Measurements from ENCODE around the gene ZMYND10. TPM values are rescaled to one million over a fixed set of nuclear protein-coding genes. Genes with fewer than 3 reads are reported as not detected.

ZMYND10 gene
- total and polyA plus RNA-seq, 5 donors from 2014 or later = 0.09 to 1.6 TPM; not detected in 3

DNA sequence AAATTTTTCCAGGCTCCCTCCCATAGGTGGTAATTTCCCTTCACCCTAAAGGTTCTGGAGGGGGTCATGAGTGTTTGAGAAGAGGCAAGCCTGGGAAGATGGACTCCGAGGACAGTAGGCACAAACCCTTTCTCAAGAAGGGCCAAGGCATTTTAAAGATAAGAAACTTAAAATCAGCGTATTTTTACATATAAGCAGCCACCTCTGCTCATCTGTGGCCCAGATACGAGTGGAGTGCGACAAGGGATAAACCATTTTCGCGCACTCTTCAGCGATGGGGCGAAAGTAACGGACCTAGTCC, 5.4 kb downstream of the ZMYND10 start:
- peaks cover 20 to 73% (median 39%) of the 10 kb centered on the region in 4 donors for H3K4me1 Mint-ChIP-seq
- peak overlapping the region; percentile 83 for H3K4me3 ChIP-seq (ENCODE audit: low read depth, low read length)
- H3K9me3 ChIP-seq (ENCODE audit: control insufficient read depth in 2 of 2, low read length in 2 of 2) = no peaks in the 10 kb centered on the region
- peaks cover 67% of the 10 kb centered on the region for H3K4me1 ChIP-seq (ENCODE audit: control insufficient read depth, insufficient read depth, low read length, poor library complexity, severe bottlenecking)
- H3K36me3 ChIP-seq (ENCODE audit: control insufficient read depth, insufficient read depth, low read length) = no peaks in the 10 kb centered on the region
- no peak for DNase-seq
- H3K27me3 ChIP-seq (ENCODE audit: control insufficient read depth, insufficient read depth, low read length) = no peaks in the 10 kb centered on the region
- peak overlapping the region; percentile 90 to 97 (median 94) for H3K4me3 Mint-ChIP-seq
- no peaks in the 10 kb centered on the region for H3K27me3 Mint-ChIP-seq
- H3K9me3 Mint-ChIP-seq = peaks cover 0 to 3% (median 0%) of the 10 kb centered on the region in 7 donors
- peak overlapping the region; percentile 90 to 98 (median 93) for H3K27ac Mint-ChIP-seq
- peak overlapping the region; percentile 81 for H3K27ac ChIP-seq (ENCODE audit: insufficient read depth, low read length, poor library complexity, severe bottlenecking)
- no peaks in the 10 kb centered on the region for H3K36me3 Mint-ChIP-seq
- ATAC-seq (ENCODE audit: low read depth in 2 of 2) = no peak

DNA sequence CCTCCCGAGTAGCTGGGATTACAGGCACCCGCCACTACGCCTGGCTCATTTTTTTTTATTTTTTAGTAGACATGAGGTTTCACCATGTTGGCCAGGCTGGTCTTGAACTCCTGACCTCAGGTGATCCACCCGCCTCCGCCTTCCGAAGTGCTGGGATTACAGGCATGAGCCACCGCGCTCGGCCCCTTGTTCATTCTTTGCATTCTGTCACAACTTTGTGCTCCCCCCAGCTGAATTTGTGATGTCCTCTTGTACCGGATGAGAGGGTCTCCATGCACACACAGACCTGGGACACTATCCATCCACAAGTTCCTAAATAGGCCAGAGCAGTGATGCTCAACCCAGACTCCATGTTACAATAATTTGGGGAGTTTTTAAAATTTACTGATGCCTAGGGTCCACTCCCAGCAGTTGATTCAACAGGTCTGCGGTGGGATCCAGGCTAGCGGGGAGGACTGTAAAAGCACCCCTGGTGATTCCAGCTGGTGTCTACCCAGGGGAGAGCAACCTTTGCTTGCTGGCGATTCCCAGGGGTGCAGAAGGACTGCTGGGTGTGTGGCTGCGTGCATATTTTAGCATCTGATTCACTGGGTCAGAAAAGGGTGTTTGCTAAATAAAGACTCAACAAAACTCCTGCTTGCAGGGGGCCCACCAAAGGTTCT, 5.9 kb downstream of the ZMYND10 start:
- Histone ChIP-seq H3K27ac (ENCODE audit: insufficient read depth, low read length, poor library complexity, severe bottlenecking) (peak overlapping the region; percentile 81), H3K36me3 (ENCODE audit: control insufficient read depth, insufficient read depth, low read length) (no peaks in the 10 kb centered on the region), H3K4me1 (ENCODE audit: control insufficient read depth, insufficient read depth, low read length, poor library complexity, severe bottlenecking) (peaks cover 67% of the 10 kb centered on the region), H3K27me3 (ENCODE audit: control insufficient read depth, insufficient read depth, low read length) (no peaks in the 10 kb centered on the region), H3K9me3 (ENCODE audit: control insufficient read depth in 2 of 2, low read length in 2 of 2) (no peaks in the 10 kb centered on the region), H3K4me3 (ENCODE audit: low read depth, low read length) (peak overlapping the region; percentile 83)
- Mint-ChIP-seq H3K27me3 (no peaks in the 10 kb centered on the region), H3K36me3 (no peaks in the 10 kb centered on the region), H3K4me3 (peak overlapping the region; percentile 90 to 97 (median 94)), H3K27ac (peak overlapping the region; percentile 90 to 98 (median 93)), H3K9me3 (peaks cover 0 to 3% (median 0%) of the 10 kb centered on the region in 7 donors), H3K4me1 (peaks cover 20 to 72% (median 40%) of the 10 kb centered on the region in 4 donors)
- ATAC-seq (ENCODE audit: low read depth in 2 of 2) = no peak
- DNase-seq = no peak

- H3K9me3 ChIP-seq (ENCODE audit: control insufficient read depth in 2 of 2, low read length in 2 of 2) = no peaks in the 10 kb centered on the region
- peaks cover 20 to 77% (median 44%) of the 10 kb centered on the region in 4 donors for H3K4me1 Mint-ChIP-seq
- no peaks in the 10 kb centered on the region for H3K27me3 Mint-ChIP-seq
- H3K27ac ChIP-seq (ENCODE audit: insufficient read depth, low read length, poor library complexity, severe bottlenecking) = peak overlapping the region; percentile 96
- no peak for ATAC-seq (ENCODE audit: low read depth in 2 of 2)
- H3K27me3 ChIP-seq (ENCODE audit: control insufficient read depth, insufficient read depth, low read length) = no peaks in the 10 kb centered on the region
- H3K4me3 ChIP-seq (ENCODE audit: low read depth, low read length) = peak overlapping the region; percentile 88
- peak overlapping the region; percentile 90 to 97 (median 94) for H3K4me3 Mint-ChIP-seq
- peak overlapping the region; percentile 93 to 98 (median 98) for H3K27ac Mint-ChIP-seq
- H3K36me3 Mint-ChIP-seq = no peaks in the 10 kb centered on the region
- H3K36me3 ChIP-seq (ENCODE audit: control insufficient read depth, insufficient read depth, low read length) = no peaks in the 10 kb centered on the region
- H3K4me1 ChIP-seq (ENCODE audit: control insufficient read depth, insufficient read depth, low read length, poor library complexity, severe bottlenecking) = peaks cover 74% of the 10 kb centered on the region
- DNase-seq = no peak
- peaks cover 0 to 3% (median 0%) of the 10 kb centered on the region in 7 donors for H3K9me3 Mint-ChIP-seq
Observed at GRCh38 chr3:50338965-50339364, 6.6 kb downstream of the ZMYND10 start.

DNA sequence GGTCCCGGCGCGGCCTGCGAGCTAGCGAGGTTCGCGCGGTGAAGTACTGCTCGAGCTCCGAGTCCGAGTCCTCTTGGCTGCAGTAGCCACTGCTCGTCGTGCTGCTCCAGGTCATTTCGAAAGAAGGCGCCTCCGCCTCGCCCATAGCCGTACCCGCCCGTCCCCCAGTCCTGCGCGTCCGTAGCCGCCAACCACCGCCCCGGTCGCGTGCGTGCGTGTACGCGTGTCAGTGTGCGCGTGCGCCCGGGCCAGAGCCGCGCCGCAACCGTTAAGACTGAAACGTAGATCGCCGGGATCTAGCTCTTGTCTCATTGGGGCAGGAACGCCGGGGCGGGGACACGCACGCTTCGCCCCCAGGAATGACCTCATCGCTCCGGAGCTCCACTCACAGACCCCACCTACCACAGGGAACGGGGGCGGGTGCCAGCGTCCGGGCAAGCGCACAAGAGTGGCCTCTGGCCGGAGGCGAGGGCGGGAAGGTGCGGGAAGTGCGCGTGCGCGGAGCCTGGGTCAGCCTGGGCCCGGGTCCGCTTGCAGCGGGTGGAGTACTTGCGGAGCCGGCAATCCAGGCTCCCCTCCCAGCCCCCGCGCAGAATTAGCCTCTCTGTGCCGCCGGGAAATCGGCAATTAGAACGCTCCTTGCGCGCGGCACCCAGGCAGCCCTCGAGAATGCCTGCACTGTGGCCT, 8.2 kb downstream of the ZMYND10 start:
- Mint-ChIP-seq H3K4me3 (peak overlapping the region; percentile 90 to 97 (median 94)), H3K27me3 (no peaks in the 10 kb centered on the region), H3K27ac (peak overlapping the region; percentile 93 to 98 (median 98)), H3K36me3 (no peaks in the 10 kb centered on the region), H3K9me3 (peaks cover 0 to 3% (median 0%) of the 10 kb centered on the region in 7 donors), H3K4me1 (peaks cover 20 to 79% (median 48%) of the 10 kb centered on the region in 4 donors)
- ATAC-seq (ENCODE audit: low read depth in 2 of 2) = peak; percentile 77 to 80
- H3K4me1 ChIP-seq (ENCODE audit: control insufficient read depth, insufficient read depth, low read length, poor library complexity, severe bottlenecking) = peaks cover 78% of the 10 kb centered on the region
- H3K36me3 ChIP-seq (ENCODE audit: control insufficient read depth, insufficient read depth, low read length) = peaks cover 2% of the 10 kb centered on the region
- no peaks in the 10 kb centered on the region for H3K27me3 ChIP-seq (ENCODE audit: control insufficient read depth, insufficient read depth, low read length)
- peak overlapping the region; percentile 96 for H3K27ac ChIP-seq (ENCODE audit: insufficient read depth, low read length, poor library complexity, severe bottlenecking)
- peak; percentile 88 to 99 (median 91) for DNase-seq
- H3K4me3 ChIP-seq (ENCODE audit: low read depth, low read length) = peak overlapping the region; percentile 92
- no peaks in the 10 kb centered on the region for H3K9me3 ChIP-seq (ENCODE audit: control insufficient read depth in 2 of 2, low read length in 2 of 2)

DNA sequence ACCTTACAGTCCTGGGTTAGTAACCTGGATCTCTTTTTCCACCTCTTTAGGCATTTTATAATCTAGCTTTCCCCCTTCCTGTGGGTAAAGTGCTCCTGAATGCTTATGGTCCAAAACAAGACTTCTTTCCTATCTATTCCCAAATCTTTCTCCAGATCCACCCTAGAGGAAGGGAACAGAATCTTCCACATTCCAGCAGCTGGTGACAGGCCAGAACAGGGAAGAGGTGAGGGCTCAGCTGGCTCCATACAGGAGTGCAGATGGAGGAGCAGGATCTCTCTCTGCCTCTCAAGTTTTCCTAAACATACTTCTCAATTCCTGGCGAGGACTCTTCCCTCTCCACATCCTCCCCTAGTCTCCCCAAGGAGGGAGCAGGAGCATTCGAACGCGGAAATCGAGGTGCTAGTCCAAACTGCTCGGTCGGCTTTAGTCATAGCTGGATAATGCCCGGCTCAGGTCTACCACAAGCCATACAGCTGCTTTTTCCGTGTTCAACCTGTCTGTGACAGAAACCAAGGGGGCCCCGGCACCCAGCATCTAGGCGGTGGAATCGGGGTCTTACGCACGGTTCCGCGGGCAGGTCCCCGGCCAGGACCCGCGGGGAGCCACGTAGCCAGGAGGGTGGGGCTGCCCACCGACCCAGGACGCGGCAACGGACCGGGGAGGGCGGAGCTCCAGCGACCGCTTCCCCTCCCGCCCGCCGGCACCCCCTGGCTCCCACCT, 8.9 kb downstream of the ZMYND10 start:
- no peak for DNase-seq

GRCh38 chr3:50334339-50335075, 11.0 kb downstream of the ZMYND10 start:
- Mint-ChIP-seq H3K36me3 (peaks cover 3% of the 10 kb centered on the region), H3K27ac (peak overlapping the region; percentile 93 to 96 (median 93)), H3K4me1 (peaks cover 20 to 67% (median 40%) of the 10 kb centered on the region in 4 donors), H3K9me3 (peaks cover 0 to 3% (median 0%) of the 10 kb centered on the region in 7 donors), H3K4me3 (peak overlapping the region; percentile 69 to 97 (median 87)), H3K27me3 (no peaks in the 10 kb centered on the region)
- Histone ChIP-seq H3K4me1 (ENCODE audit: control insufficient read depth, insufficient read depth, low read length, poor library complexity, severe bottlenecking) (peaks cover 54% of the 10 kb centered on the region), H3K27ac (ENCODE audit: insufficient read depth, low read length, poor library complexity, severe bottlenecking) (peak overlapping the region; percentile 96), H3K9me3 (ENCODE audit: control insufficient read depth in 2 of 2, low read length in 2 of 2) (no peaks in the 10 kb centered on the region), H3K27me3 (ENCODE audit: control insufficient read depth, insufficient read depth, low read length) (no peaks in the 10 kb centered on the region), H3K4me3 (ENCODE audit: low read depth, low read length) (peak overlapping the region; percentile 34), H3K36me3 (ENCODE audit: control insufficient read depth, insufficient read depth, low read length) (peaks cover 29% of the 10 kb centered on the region)
- no peak for ATAC-seq (ENCODE audit: low read depth in 2 of 2)
- DNase-seq = no peak

More for the DNA sequence above, 8.9 kb downstream of the ZMYND10 start:
- H3K4me3 ChIP-seq (ENCODE audit: low read depth, low read length) = peak overlapping the region; percentile 92
- Mint-ChIP-seq H3K9me3 (peaks cover 0 to 3% (median 0%) of the 10 kb centered on the region in 7 donors), H3K27me3 (no peaks in the 10 kb centered on the region), H3K27ac (peak overlapping the region; percentile 93 to 95 (median 93)), H3K4me1 (peaks cover 20 to 81% (median 48%) of the 10 kb centered on the region in 4 donors), H3K36me3 (no peaks in the 10 kb centered on the region), H3K4me3 (peak overlapping the region; percentile 90 to 97 (median 94))
- no peaks in the 10 kb centered on the region for H3K27me3 ChIP-seq (ENCODE audit: control insufficient read depth, insufficient read depth, low read length)
- H3K27ac ChIP-seq (ENCODE audit: insufficient read depth, low read length, poor library complexity, severe bottlenecking) = peak overlapping the region; percentile 96
- H3K36me3 ChIP-seq (ENCODE audit: control insufficient read depth, insufficient read depth, low read length) = peaks cover 8% of the 10 kb centered on the region
- H3K9me3 ChIP-seq (ENCODE audit: control insufficient read depth in 2 of 2, low read length in 2 of 2) = no peaks in the 10 kb centered on the region
- peaks cover 75% of the 10 kb centered on the region for H3K4me1 ChIP-seq (ENCODE audit: control insufficient read depth, insufficient read depth, low read length, poor library complexity, severe bottlenecking)
- peak; percentile 30 to 38 for ATAC-seq (ENCODE audit: low read depth in 2 of 2)

DNA sequence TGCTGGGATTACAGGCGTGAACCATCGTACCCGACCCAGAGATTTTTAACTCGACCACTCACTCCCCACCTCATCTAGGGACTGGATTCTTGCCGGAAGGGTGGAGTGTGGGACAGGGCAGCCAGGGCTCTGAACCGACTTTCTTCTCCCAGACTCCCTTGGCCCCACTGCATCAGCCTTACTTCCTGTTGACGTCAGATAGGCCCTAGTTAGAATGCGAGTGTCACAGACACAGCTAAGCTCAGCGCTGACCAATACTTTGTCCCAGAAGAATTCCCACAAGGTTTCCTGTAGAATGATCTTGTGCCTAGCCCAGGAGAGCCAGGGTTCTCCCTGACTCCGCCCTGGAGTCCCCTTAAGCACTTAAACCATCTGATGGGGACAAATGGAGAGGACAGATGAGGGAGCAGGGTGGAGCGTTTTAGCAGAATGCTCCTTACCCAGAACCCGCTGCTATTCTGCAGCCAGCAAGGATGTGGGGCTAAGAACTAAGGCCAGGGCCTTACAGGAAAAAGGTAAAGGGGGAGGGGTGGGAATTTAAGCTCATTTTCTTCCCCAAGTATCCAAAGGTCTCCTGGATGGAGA, 11.7 kb downstream of the ZMYND10 start:
- peaks cover 17 to 61% (median 35%) of the 10 kb centered on the region in 4 donors for H3K4me1 Mint-ChIP-seq
- peak overlapping the region; percentile 69 to 97 (median 87) for H3K4me3 Mint-ChIP-seq
- peak overlapping the region; percentile 40 for H3K4me3 ChIP-seq (ENCODE audit: low read depth, low read length)
- peaks cover 3% of the 10 kb centered on the region for H3K36me3 Mint-ChIP-seq
- H3K27ac ChIP-seq (ENCODE audit: insufficient read depth, low read length, poor library complexity, severe bottlenecking) = peak overlapping the region; percentile 96
- H3K36me3 ChIP-seq (ENCODE audit: control insufficient read depth, insufficient read depth, low read length) = peaks cover 29% of the 10 kb centered on the region
- H3K9me3 Mint-ChIP-seq = peaks cover 0 to 3% (median 0%) of the 10 kb centered on the region in 7 donors
- no peaks in the 10 kb centered on the region for H3K27me3 Mint-ChIP-seq
- peak overlapping the region; percentile 93 to 96 (median 93) for H3K27ac Mint-ChIP-seq
- no peaks in the 10 kb centered on the region for H3K27me3 ChIP-seq (ENCODE audit: control insufficient read depth, insufficient read depth, low read length)
- peaks cover 47% of the 10 kb centered on the region for H3K4me1 ChIP-seq (ENCODE audit: control insufficient read depth, insufficient read depth, low read length, poor library complexity, severe bottlenecking)
- ATAC-seq (ENCODE audit: low read depth in 2 of 2) (no peak), DNase-seq (no peak)
- H3K9me3 ChIP-seq (ENCODE audit: control insufficient read depth in 2 of 2, low read length in 2 of 2) = no peaks in the 10 kb centered on the region

Measured in CD4-positive, CD25-positive, alpha-beta regulatory T cell (primary cell).